ENCODE measurements around the gene GMEB2.
"Not testable (repeated sequence)": the region's sequence is repeated elsewhere in the genome, so short reads cannot be mapped to it uniquely, and the experiment has no call there.

The GMEB2 gene

DNA sequence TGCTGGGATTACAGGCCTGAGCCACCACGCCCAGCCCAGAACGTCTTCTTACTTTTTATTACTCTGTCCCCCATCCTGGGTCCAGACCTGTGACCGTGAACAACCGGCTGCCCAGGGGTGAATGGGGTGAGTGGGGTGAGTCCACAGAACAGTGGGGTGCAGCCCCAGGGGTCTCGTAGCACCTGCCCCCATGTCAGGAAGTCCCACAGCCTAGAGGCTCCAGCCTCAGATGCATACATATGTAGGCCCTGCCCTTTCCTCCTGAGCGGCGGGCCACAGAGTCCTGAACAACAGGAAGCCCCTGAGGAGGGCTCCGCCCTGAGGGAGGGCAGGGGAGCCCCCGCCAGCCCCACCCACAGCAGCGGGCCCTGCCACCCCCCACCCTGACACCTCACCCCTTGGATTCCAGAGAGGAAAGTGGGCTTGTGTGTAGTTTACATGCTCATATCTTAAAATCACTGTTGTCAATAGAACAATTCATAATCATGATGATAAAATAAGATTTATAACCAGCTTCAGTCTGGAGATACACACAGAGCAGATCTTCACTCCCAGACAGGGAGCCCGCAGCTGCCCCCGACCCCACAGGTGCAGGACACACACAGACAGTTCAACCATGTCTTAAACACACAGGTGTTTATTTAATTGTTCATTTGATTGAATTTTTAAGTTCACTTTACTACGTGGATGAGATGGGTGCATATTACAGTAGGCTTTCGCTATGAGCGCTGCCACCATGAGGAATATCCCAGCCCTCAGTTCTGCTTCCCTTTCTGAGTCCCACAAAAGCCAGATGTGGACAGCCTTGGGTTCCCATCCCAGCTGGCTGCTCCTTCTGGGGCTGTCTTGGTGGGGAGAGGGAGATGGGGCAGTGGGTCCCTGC, 12.4 kb upstream of the GMEB2 start:
- no peak for DNase-seq (ENCODE audit: low spot score)

DNA sequence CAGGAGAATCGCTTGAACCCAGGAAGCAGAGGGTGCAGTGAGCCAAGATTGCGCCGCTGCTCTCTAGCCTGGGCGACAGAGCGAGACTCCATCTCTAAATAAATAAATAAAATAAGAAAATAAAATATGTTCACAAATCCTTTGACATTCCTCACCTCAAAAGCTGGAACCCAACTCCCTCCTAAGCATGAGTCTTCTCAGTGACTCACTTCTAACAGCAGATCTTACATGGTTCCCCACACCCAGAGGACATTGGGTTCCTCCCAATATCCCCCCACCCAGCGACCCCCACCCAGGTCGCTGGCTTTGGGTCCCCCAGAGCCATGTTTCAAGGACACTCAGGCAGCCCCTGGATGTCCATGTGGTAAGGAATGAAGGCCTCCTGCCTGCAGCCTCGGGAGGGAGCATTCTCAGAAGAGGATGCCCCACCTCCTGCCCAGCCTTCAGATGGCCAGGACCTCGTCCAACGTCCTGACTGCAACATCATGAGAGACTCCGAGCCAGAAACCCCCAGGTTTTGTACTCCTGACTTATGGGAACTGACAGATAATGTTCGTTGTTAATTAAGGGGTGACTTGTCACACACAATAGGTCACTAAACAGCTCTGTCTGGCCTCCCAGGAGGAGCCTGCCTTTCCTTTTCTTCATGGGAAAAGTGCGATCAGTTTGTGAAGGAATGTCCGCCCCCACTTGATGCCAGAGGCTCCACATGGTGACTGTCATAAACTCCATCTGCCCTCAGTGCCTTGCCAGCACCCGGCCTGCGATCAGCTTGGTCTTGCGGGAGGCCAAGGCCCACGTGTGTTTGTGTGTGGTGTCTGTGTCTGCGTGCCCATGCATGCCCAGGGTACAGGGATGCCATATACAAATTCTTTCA, 10.1 kb upstream of the GMEB2 start:
- DNase-seq (ENCODE audit: low spot score): peak; percentile 56

DNA sequence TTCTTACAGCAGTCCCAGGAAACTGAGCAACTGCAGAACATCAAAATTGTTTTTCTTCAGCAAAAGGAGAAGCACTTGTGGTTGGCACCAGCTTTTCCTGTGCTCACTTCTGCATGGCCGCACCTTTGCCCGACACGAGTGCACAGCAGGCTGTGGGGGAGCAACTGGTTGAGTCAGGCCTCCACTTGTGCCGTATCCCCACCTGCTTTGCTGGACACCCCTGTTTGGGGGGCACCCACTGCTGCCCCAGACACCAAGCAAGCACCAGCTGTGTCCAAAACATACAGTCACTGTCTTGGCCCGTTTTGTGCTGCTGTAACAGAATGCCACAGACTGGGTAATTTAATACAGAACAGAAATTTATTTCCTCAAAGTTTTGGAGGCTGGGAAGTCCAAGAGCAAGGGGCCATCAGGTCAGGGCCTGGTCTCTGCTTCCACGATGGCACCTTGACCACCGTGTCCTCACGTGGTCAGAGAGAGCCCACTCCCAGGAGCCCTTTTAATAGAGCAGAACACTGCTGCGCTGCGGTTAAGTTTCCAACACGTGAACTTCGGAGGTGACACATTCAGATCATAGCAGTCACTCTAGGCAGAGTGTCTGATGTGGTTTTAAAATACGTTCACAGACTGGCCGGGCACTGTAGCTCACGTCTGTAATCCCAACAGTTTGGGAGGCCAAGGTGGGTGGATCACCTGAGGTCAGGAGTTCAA, 8.7 kb upstream of the GMEB2 start:
- no peak for DNase-seq (ENCODE audit: low spot score)

DNA sequence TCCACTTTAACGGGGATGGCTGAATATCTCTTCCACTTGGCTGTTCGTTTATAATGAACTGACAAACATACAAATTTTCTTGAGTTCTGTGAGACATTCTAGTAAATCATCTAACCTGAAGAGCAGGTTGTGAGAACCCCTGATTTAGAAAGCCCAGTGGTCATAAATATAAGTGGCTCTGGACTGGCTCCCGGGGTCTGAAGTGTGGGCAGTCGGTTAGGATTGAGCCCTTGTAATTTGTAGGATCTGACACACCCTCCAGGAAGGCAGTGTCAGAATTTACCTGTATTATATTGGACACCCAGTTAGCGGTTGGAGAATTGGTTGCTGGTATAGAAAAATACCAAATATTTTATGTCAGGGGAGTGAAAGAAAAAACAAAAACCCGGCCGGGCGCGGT, 6.8 kb upstream of the GMEB2 start:
- no peak for DNase-seq (ENCODE audit: low spot score)

DNA sequence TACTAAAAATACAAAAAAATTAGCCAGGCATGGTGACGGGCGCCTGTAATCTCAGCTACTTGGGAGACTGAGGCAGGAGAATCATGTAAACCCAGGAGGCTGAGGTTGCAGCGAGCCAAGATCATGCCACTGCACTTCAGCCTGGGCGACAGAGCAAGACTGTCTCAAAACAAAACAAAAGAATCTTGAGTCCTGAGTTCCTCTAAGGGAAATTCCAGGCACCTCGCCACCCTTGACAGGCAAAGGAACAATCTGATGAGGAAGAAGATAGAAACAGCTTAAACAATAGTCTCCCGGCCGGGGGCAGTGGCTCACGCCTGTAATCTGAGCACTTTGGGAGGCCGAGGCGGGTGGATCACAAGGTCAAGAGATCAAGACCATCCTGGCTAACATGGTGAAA, 4.5 kb upstream of the GMEB2 start:
- DNase-seq (ENCODE audit: low spot score): not testable (repeated sequence)

DNA sequence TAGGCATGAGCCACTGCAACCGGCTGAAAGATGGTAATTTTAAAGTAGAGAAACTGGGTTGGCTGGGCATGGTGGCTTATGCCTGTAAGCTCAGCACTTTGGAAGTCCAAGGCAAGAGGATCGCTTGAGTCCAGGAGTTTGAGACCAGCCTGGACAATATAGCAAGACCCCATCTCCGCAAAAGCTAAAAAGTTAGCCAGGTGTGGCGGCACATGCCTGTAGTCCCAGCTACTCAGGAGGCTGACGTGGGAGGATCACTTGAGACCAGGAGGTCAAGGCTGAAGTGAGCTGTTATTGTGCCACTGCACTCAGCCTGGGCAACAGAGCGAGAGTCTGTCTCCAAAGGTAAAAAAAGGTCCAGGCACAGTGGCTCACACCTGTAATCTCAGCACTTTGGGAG, 4.1 kb upstream of the GMEB2 start:
- DNase-seq (ENCODE audit: low spot score): not testable (repeated sequence)

DNA sequence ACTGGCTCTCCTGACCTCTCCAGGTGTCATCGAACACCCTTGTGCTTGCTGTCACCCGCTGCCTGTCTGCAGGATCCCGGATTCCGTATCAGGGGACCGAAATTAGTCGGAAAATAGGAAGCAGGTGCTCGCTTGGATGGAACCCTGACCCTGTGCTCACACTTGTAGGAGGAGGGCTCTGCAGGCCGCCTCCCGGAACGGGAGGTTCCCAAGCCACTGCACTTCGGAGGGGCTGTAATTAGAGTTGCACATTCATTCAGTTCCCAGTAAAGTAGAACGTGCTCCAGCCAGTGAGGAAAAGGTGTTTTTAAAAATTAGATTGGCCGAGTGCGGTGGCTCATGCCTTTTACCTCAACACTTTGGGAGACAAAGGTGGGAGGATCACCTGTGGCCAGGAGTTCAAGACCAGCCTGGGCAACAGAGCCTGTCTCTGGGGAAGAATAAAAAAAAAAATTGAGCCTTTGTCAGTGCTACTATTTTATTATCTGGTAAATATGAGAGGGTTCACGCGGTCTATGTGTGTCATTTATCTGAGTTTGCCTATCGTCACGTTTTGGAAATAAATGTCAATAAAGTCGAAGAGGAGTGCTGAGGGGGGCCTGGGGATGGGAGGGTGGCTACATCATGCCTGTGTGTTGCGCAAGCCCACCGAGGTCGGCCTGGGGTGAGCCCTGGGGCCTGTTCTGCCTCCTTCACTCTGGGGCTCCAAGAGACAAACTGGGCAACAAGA, 1.5 kb upstream of the GMEB2 start:
- DNase-seq (ENCODE audit: low spot score): peak; percentile 70

DNA sequence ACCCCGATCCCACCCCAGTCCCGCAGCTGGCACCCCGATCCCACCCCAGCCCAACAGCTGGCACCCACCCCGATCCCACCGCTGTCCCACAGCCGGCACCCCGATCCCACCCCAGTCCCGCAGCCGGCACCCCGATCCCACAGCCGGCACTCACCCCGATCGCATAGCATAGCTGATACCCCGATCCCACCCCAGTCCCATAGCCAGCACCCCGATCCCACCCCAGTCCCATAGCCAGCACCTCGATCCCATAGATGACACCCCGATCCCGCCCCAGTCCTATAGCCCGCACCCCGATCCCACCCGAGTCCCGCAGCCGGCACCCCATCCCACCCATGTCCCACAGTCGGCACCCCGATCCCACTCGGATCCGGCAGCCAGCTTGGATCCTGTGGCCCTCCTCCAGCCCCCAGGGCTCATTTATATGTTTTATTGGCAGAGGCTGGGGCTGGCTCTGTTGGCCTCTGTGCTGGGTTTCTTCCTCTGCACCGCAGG, 897 bp upstream of the GMEB2 start:
- DNase-seq (ENCODE audit: low spot score): no peak

DNA sequence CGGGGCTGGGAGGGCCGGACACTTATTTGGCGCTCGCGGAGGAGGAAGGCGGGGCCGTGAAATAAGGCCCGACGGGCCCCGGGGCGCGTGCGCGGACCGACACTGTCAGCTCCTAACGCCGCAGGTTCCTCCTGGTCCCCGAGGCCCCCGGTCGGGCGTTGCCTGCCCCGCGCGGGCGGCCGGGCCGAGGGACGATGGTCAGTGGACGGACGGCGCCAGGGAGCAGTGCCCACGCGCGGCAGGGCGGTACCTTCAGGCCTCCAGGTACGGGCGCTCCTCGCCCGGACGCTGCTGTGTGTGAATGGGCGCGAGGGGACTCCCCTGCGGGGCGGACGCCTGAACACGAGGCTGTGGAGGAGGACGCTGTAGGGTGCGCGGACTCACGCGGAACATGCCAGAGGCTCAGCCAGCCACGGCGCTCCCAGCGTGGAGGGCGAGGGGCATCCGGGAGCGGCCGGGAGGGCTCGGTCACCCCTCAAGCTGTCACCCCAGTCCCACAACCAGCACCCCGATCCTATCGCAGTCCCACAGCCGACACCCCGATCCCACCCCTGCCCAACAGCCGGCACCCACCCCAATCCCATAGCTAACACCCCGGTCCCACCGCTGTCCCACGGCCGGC, 339 bp upstream of the GMEB2 start:
- peak; percentile 99 for DNase-seq (ENCODE audit: low spot score)

DNA sequence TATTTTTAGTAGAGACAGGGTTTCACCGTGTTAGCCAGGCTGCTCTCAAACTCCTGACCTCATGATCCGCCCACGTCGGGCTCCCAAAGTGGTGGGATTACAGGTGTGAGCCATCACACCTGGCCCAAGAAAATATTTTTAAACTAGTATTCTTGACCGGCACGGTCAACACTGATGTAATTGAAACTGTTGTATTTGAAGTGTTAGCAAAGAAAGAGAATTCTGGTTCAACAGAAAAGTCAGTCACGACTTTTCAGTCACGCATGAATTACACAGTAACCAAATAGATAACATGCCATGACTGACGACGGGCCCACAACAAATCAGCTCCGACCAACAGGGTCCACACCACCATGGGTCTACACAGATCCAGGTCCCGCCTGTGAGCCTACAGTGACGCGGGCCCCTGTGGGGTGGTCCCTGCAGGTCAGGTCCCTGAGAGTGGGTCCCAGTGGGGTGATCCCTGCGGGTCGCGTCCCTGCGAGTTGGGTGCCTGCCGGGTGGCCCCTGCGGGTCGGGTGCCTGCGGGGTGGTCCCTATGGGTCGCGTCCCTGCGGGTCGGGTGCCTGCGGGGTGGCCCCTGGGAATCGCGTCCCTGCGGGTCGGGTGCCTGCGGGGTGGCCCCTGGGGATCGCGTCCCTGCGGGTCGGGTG, 1.0 kb downstream of the GMEB2 start:
- peak; percentile 38 for DNase-seq (ENCODE audit: low spot score)

DNA sequence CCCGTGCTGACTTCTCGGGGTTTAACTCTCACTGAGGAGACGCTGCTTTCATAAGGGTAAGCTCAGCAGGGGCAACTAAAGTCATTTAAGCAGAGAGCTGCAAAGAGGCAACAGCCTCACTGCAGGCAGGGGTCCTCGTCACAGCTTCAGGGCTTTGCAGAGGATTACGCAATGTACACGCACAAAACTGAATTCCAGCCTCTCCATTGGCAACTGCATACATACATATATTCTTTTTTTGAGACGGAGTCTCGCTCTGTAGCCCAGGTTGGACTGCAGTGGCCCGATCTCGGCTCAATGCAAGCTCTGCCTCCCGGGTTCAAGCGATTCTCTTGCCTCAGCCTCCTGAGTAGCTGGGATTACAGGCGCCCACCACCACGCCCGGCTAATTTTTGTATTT, 2.4 kb downstream of the GMEB2 start:
- no peak for DNase-seq (ENCODE audit: low spot score)

DNA sequence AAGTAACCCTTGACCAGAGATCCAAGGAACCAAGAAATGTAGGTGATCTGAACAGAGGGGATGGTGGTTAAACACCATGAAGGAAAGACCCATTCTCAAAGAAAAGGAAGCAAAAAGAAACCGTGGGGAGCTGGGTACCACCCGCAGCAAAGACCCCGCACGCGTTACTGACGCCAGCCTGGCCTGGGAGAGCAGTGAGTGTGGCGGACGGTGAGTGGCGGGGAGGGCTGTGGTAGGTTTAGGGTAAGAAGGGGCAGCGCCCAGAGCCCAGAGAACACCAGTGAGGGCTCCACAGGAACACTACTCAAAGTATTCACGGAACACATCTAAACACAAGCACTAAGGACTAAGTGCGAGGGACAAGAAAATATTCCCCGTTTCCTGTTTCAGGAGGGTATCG, 4.2 kb downstream of the GMEB2 start:
- no peak for DNase-seq (ENCODE audit: low spot score)

DNA sequence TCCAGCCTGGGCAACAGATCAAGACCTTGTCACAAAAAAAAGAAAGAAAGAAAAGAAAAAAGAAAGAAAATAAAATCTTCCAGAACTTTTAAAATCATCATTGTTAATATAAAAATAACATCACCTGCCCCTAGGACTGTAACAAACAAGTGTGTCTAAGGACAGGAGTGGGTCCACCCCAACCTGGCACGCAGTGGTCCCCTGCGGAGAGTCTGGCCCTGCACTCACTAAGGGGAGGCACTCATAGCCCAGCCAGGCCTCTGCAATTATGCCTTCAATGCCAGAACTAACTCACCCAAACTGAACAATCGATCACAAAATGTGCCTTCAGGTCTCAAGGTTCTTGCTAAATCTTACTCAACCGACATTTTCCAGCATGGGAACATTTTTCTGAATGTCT, 4.8 kb downstream of the GMEB2 start:
- no peak for DNase-seq (ENCODE audit: low spot score)

DNA sequence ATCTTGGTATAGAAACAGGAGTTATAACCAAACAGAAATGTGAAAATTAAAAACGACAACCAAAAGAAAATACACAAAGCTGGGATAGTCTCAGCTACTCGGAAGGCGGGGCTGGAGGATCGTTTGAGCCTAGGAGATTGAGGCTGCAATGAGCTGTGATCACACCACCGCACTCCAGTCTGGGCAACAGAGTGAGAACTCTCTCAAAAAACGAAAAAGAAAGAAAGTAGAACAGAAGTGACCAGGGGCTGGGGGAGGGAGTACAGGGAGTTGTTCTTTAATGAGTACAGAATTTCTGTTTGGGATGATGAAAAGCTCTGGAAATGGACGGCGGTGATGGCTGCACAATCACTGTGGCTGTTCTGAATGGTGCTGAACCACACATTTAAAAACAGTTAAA, 5.9 kb downstream of the GMEB2 start:
- no peak for DNase-seq (ENCODE audit: low spot score)

DNA sequence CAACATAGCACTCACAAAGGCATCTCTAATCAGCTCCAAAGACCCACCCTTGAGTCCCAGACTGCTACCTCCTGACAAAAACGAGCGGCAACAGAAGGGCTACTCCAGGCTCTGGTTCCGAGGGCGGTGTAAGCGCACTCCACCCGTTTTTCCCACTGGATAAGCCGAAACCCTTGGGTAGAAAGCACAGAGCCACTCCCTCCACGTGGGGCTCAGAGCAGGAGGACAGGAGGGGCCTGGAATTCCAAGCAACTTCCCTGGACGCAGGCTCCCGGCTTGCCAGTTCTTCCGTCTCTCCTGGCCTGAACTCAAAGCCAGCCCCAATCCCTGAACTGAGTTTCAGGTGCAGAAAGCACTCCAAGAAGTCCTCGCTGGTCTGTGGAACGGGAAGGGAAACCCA, 7.4 kb downstream of the GMEB2 start:
- DNase-seq (ENCODE audit: low spot score): no peak

DNA sequence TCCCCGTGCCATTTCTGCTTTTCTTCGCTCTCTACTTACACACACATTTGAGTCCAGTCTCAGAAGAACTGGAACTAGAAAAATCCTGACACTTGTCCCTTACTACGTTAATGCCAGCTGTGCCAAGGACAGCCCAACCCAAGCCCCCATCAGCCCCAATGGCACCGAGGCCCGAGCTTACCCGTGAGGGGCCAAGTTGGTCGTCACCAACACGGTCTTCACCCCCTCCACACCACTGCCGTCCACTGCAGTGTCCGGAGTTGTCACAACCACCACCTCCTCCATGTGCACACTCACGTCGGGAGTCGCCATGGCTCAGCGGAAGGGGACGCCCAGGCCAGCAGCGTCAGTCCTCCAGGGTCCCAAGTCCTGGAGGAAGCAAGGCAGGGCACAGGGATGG, 7.8 kb downstream of the GMEB2 start:
- no peak for DNase-seq (ENCODE audit: low spot score)

DNA sequence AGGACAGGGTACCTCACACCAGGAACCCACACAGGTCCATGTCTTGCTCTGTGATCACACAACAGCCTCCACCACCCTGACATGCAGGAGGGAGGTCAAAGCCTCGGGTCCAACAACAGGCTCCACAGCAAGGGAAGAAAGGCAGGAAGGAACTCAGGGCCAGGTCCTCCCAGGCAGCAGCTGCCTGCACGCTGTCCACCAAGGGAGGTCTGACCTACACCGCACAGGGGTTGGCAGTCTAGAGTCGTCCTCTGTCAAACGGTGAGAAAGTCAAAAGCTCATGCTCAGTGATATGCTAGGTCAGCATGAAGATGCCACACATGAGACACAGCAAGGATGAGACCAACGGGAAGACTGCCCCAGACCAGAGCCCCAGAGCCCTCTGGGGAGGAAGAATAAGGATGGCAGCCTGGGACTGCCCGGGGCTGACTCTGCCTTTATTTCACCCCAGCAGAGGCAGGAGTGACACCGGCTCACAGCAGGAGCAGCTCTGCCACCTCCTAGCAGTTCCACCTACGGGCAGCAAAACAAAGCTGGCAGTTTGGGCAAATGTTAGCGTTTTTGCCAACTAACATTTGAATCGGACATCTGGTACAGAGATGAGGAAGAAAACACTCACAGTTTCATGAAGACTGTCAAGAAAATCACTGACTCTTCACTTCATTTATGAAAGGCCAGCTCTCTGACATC, 8.5 kb downstream of the GMEB2 start:
- no peak for DNase-seq (ENCODE audit: low spot score)

DNA sequence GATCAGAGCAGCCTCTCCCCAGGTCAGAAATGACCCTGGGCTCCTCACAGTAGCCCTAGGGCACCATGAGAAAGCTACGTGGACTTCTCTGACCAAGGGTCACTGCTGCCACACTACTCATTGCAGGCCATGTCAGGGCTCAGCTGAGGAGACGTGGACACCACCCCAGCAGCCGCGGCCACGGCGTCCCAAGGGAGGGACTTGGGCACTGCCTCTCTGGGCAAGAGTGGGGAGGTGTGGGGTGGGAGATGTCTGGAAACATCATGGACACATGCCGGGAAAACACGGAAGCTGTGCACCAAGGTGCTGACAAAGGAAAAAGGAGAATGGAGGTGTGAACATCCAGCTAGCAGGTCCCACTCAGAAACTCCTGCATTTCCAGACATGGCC, 9.0 kb downstream of the GMEB2 start:
- no peak for DNase-seq (ENCODE audit: low spot score)

DNA sequence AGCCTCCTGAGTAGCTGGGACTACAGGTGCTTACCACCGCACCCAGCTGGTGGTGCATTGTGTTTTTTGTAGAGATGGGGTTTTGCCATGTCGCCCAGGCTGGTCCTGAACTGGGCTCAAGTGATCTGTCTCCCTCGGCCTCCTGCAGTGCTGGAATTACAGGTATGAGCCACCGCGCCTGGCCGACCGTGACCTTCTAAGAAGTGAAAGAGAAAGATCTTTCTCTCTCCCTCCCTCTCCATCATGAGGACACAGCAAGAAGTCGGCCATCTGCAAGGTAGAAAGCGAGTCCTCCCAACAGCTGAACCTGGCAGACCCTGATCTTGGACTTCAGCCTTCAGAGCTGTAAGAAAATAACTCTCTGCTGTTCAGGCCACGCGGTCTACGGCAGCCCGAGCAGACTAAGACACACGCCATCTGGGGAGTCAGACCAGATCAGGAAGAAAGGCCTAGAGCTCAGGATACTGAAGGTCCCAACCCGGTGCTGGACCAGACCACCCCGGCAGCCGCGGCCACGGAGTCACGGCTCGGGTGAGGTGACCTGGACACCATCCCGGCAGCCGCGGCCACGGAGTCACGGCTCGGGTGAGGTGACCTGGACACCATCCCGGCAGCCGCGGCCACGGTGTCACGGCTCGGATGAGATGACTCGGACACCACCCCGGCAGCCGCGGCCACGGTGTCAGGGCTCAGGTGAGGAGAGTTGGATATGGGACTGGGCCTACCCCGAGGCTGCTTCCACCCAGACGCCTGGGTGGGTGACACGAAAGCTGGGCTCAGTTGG, 9.6 kb downstream of the GMEB2 start:
- DNase-seq (ENCODE audit: low spot score): no peak
